ENCODE data around the gene IL27RA.

DNA sequence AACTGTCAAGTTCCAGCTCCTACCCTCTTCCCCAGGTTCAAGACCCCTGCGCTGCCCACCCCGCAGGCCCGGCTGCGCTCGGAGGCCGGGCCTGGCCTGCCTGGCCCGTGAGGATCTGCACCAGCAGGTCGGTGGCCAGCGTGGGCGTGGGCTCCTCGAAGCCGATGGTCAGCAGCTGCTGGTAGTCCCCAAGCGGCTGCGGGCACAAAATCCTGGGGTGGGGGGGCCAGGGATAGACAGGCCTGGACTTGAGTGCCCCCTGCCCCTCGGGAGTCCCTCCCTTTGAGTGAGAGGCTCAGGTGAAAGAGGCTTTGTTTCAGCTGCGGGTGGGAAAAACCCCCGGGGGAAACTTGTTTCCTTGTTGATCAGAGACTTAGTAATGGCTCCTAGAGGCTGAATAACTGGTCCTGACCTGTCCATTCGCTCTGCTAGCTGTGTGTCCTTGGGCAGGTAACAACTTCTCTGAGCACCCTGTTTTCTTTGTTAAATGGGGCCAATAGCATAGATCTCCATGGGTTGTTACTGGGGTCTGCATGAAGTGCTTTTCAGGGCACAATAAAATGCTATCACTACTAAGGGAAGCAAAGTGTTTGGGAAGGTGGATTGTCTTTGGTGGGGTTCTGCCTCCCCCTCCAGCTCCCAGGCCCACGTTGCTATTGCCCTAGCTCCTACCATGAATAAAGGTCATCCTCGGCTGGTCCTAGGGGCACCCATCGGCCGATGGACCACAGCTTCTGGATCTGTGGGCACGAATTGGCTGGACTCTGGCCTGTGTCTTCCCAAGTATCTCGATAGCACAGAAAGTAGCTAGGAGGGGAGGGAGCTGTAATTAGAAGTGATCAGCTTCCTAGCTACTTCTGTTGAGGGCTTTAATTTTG lies 50.5 kb downstream of the IL27RA start:
- TF ChIP-seq TAF1 (IDR thresholded peaks at IDR 0.05; ENCODE audit: low read depth) (no peak), YY1 (IDR thresholded peaks at IDR 0.05; ENCODE audit: low read depth) (no peak), RAD21 (IDR thresholded peaks at IDR 0.05; ENCODE audit: low read depth) (no peak), EGR1 (IDR thresholded peaks at IDR 0.05) (peak; percentile 51; the same call in 1 of the 2 replicates), TCF12 (IDR thresholded peaks at IDR 0.05; ENCODE audit: low read depth) (no peak)
- TF ChIP-seq, protein P1, sequence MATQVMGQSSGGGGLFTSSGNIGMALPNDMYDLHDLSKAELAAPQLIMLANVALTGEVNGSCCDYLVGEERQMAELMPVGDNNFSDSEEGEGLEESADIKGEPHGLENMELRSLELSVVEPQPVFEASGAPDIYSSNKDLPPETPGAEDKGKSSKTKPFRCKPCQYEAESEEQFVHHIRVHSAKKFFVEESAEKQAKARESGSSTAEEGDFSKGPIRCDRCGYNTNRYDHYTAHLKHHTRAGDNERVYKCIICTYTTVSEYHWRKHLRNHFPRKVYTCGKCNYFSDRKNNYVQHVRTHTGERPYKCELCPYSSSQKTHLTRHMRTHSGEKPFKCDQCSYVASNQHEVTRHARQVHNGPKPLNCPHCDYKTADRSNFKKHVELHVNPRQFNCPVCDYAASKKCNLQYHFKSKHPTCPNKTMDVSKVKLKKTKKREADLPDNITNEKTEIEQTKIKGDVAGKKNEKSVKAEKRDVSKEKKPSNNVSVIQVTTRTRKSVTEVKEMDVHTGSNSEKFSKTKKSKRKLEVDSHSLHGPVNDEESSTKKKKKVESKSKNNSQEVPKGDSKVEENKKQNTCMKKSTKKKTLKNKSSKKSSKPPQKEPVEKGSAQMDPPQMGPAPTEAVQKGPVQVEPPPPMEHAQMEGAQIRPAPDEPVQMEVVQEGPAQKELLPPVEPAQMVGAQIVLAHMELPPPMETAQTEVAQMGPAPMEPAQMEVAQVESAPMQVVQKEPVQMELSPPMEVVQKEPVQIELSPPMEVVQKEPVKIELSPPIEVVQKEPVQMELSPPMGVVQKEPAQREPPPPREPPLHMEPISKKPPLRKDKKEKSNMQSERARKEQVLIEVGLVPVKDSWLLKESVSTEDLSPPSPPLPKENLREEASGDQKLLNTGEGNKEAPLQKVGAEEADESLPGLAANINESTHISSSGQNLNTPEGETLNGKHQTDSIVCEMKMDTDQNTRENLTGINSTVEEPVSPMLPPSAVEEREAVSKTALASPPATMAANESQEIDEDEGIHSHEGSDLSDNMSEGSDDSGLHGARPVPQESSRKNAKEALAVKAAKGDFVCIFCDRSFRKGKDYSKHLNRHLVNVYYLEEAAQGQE (IDR thresholded peaks at IDR 0.05; ENCODE audit: low read depth): no peak
- TF ChIP-seq, protein P2, sequence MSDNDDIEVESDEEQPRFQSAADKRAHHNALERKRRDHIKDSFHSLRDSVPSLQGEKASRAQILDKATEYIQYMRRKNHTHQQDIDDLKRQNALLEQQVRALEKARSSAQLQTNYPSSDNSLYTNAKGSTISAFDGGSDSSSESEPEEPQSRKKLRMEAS (IDR thresholded peaks at IDR 0.05): no peak
